Lung (tissue), 5 donors: Measurements from ENCODE around the gene ABCC9. TPM values are rescaled to one million over a fixed set of nuclear protein-coding genes. Genes with fewer than 3 reads are reported as not detected.

ENCODE experiments used
- polyA plus RNA-seq, 2 donors: library from polyadenylated mRNA; stranded (reverse); fragments of 200-250 nt; gene quantifications; one replicate each; pipeline ENCODE4 v1.2.1, GENCODE V29; 2013
- small RNA-seq: library from RNA; depleted of rRNA; stranded (forward); fragments of <200 nt; gene quantifications from one replicate; pipeline ENCODE3, GENCODE V24; 2014; ENCODE audit warnings: low replicate concordance
- total RNA-seq, 2 donors: library from RNA; depleted of rRNA in 1 of 2; stranded (reverse); fragments of >200 nt in 1 of 2; gene quantifications; one replicate each; pipeline ENCODE4 v1.2.1, GENCODE V29; 2014 to 2021
- donor health status: Bipolar disorder and iron deficiency.
- donor health status: healthy.
- donor health status: DM: yes; HTN: yes; CAD: no.

The ABCC9 gene
- total and polyA plus RNA-seq, 4 donors, result 2.5 to 33.4 (median 7.7) TPM

Small RNA genes lying within 50 kb of the gene (small RNA-seq; reads per million reads assigned to genes)
- not detected for gene AC008250.2

Other genes starting within 250 kb of the ABCC9 start
- gene KCNJ8, start 166.7 kb downstream of the ABCC9 start, total RNA-seq, result 10 to 100 TPM; 14.6 to 16.1 TPM
- gene KCNJ8, start 166.7 kb downstream of the ABCC9 start, polyA plus RNA-seq, result 10 to 100 TPM in 1 of 2 donors, 1 to 10 TPM in 1; 6.2 to 13.8 TPM
- gene CMAS, start 104.8 kb upstream of the ABCC9 start, total RNA-seq, result 10 to 100 TPM; 25.9 to 37.4 TPM
- gene CMAS, start 104.8 kb upstream of the ABCC9 start, polyA plus RNA-seq, result 10 to 100 TPM; 22.4 to 29.3 TPM